HEK293 (cell line): ENCODE data around the gene TSPAN9.

Experiments
- CTCF ChIA-PET: fragments of 350-600 bp; formaldehyde crosslinking; extraction: SDS; loops from one replicate; lab custom pipeline; 2021; ENCODE audit warnings: antibody characterized with exemption; lab: Yijun Ruan, JAX
- POLR2A ChIA-PET: fragments of 300-600 bp; formaldehyde crosslinking; extraction: SDS; loops from one replicate; lab custom pipeline; 2020; ENCODE audit warnings: antibody characterized with exemption, inconsistent platforms; lab: Yijun Ruan, JAX
- H3K27ac ChIP-seq: fragments of 200-500 bp; sonication (Bioruptor generic); 2 replicates; pipeline ENCODE4 v1.5.1; 2014; ENCODE audit warnings: low read depth, low read length, control low read depth, inconsistent platforms; ENCODE audit errors: extremely low read depth
- H3K36me3 ChIP-seq, 2 experiments: fragments of 200-500 bp in 1 of 2; sonication (Bioruptor generic) in 1 of 2; 1 replicate in 1 of 2; 2 replicates in 1 of 2; pipeline ENCODE4 v1.5.1; 2014 to 2017; ENCODE audit warnings: inconsistent platforms in 2 of 2, low read length in 2 of 2; ENCODE audit not compliant: control insufficient read depth in 2 of 2, insufficient read depth in 1 of 2
- H3K4me1 ChIP-seq: fragments of 200-500 bp; sonication (Bioruptor generic); 2 replicates; pipeline ENCODE4 v1.5.1; 2014; ENCODE audit warnings: mild to moderate bottlenecking, low read length, inconsistent platforms; ENCODE audit not compliant: control insufficient read depth, insufficient read depth
- H3K4me3 ChIP-seq: 2 replicates; pipeline ENCODE4 v1.5.1; 2011; ENCODE audit warnings: low read depth, mild to moderate bottlenecking, control low read depth, low read length, moderate library complexity
- H3K9me3 ChIP-seq: fragments of 200-500 bp; sonication (Bioruptor generic); 2 replicates; pipeline ENCODE4 v1.5.1; 2014; ENCODE audit warnings: low read depth, low read length, inconsistent platforms; ENCODE audit not compliant: control insufficient read depth, insufficient read depth
- GLIS1 ChIP-seq: fragments of 450-650 bp; formaldehyde crosslinking; IDR thresholded peaks from 2 replicates; pipeline ENCODE4 v1.5.1; 2016; ENCODE audit warnings: missing biosample characterization, missing genetic modification characterization
- HOXC10 ChIP-seq: sonication (generic); formaldehyde crosslinking; IDR thresholded peaks from 2 replicates; pipeline ENCODE4 v1.8.1; 2023; ENCODE audit warnings: mild to moderate bottlenecking, missing genetic modification reagents
- KLF9 ChIP-seq: fragments of 450-650 bp; formaldehyde crosslinking; IDR thresholded peaks from 2 replicates; pipeline ENCODE4 v1.5.1; 2016; ENCODE audit warnings: missing biosample characterization, missing genetic modification characterization, low read depth
- PRDM1 ChIP-seq: fragments of 450-650 bp; formaldehyde crosslinking; IDR thresholded peaks from 2 replicates; pipeline ENCODE4; 2016; ENCODE audit warnings: missing biosample characterization, missing genetic modification characterization
- SCRT1 ChIP-seq: fragments of 450-650 bp; formaldehyde crosslinking; IDR thresholded peaks from 2 replicates; pipeline ENCODE4 v1.5.1; 2016; ENCODE audit warnings: missing biosample characterization, missing genetic modification characterization, borderline replicate concordance
- SCRT2 ChIP-seq: fragments of 450-650 bp; formaldehyde crosslinking; IDR thresholded peaks from 2 replicates; pipeline ENCODE4 v1.5.1; 2016; ENCODE audit warnings: missing biosample characterization, missing genetic modification characterization
- SP7 ChIP-seq: fragments of 450-650 bp; formaldehyde crosslinking; IDR thresholded peaks from 2 replicates; pipeline ENCODE4 v1.5.1; 2016; ENCODE audit warnings: missing biosample characterization, missing genetic modification characterization
- ZBTB7A ChIP-seq: fragments of 450-650 bp; formaldehyde crosslinking; IDR thresholded peaks from 2 replicates; pipeline ENCODE4 v1.5.1; 2016; ENCODE audit warnings: low read depth, missing biosample characterization, missing genetic modification characterization
- ZNF10 ChIP-seq: fragments of 450-650 bp; formaldehyde crosslinking; IDR thresholded peaks from 2 replicates; pipeline ENCODE4 v1.5.1; 2017; ENCODE audit warnings: missing biosample characterization, missing genetic modification characterization
- ZNF121 ChIP-seq: fragments of 450-650 bp; formaldehyde crosslinking; IDR thresholded peaks from 2 replicates; pipeline ENCODE4 v1.5.1; 2016; ENCODE audit warnings: missing biosample characterization, missing genetic modification characterization
- ZNF394 ChIP-seq: fragments of 450-650 bp; formaldehyde crosslinking; IDR thresholded peaks from 2 replicates; pipeline ENCODE4 v1.5.1; 2016; ENCODE audit warnings: missing biosample characterization, missing genetic modification characterization, mild to moderate bottlenecking, moderate library complexity, borderline replicate concordance
- ZNF510 ChIP-seq: fragments of 450-650 bp; formaldehyde crosslinking; IDR thresholded peaks from 2 replicates; pipeline ENCODE4 v1.5.1; 2018; ENCODE audit warnings: mild to moderate bottlenecking, missing genetic modification characterization, missing biosample characterization; ENCODE audit not compliant: insufficient replicate concordance
- ZNF529 ChIP-seq: fragments of 450-650 bp; formaldehyde crosslinking; IDR thresholded peaks from 2 replicates; pipeline ENCODE4 v1.5.1; 2017; ENCODE audit warnings: missing genetic modification characterization, missing biosample characterization; ENCODE audit not compliant: insufficient replicate concordance
- ZNF549 ChIP-seq: fragments of 450-650 bp; IDR thresholded peaks from 2 replicates; pipeline ENCODE4 v1.5.1; 2018; ENCODE audit warnings: missing biosample characterization, missing genetic modification characterization, mild to moderate bottlenecking, inconsistent platforms, moderate library complexity
- ZNF558 ChIP-seq: fragments of 450-650 bp; formaldehyde crosslinking; IDR thresholded peaks from 2 replicates; pipeline ENCODE4 v1.5.1; 2016; ENCODE audit warnings: missing biosample characterization, missing genetic modification characterization
- ZNF629 ChIP-seq: fragments of 450-650 bp; formaldehyde crosslinking; IDR thresholded peaks from 2 replicates; pipeline ENCODE4 v1.5.1; 2017; ENCODE audit warnings: missing biosample characterization, missing genetic modification characterization
- ZNF677 ChIP-seq: fragments of 450-650 bp; IDR thresholded peaks from 2 replicates; pipeline ENCODE4 v1.5.0; 2018; ENCODE audit warnings: missing biosample characterization, mild to moderate bottlenecking, missing genetic modification characterization, moderate library complexity
- ZSCAN16 ChIP-seq: fragments of 450-650 bp; formaldehyde crosslinking; IDR thresholded peaks from 2 replicates; pipeline ENCODE4 v1.5.1; 2016; ENCODE audit warnings: missing biosample characterization, missing genetic modification characterization
- TF ChIP-seq, protein P1 (sequence below): fragments of 450-650 bp; formaldehyde crosslinking; IDR thresholded peaks from 2 replicates; pipeline ENCODE4 v1.5.1; 2016; ENCODE audit warnings: missing biosample characterization, missing genetic modification characterization, low read depth

Gene TSPAN9

DNA sequence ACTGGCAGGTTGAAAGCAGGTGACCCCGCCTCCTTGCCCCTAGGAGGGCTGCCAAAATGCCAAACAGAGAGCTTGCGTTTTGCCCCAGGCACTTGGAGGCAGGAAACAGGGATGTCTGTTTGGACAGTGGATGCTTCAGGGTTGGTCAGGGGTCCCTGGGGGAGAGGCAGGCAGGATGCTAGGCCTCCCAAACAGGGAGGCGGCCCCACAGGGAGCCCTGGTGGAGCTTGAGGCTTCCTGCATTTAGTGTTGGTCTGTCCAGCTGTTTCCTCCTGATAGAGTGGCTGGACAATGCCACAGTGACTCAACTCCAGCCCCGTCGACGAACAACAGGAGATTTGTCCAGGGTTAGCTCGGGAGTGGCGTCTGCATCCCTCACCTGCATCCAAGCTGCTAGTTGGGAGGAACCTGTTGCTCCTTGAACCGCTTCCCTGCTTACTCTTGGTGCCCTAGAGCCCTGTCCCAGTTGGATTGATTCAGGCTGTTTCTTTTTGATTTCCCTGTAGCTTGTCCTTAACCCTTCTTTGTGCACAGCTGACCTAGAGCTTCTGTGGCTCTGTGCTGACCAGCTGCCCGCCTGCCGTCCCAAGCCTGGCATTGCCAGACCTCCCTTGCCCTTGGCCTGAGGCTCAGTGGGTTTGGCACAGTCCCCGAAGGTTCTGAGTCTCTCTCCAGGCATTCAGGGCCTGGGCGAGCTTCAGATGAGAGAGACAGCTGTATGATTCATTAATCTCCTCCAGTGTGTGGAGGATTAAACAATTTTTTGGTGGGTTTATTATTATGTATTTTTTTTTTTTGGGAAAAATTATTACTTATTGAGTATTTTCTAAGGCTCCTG is 45.9 kb downstream of the TSPAN9 start:
- POLR2A ChIA-PET, result interaction anchor here (1.4 kb wide), 1 partner anchor 25 kb away, joined by 4 read pairs; no protein-coding TSS in a partner anchor
- Histone ChIP-seq H3K9me3 (no peaks in the 10 kb centered on the region), H3K4me1 (no peaks in the 10 kb centered on the region), H3K36me3 (no peaks in the 10 kb centered on the region), H3K4me3 (no peak overlapping the region), H3K27ac (no peak overlapping the region)
- TF ChIP-seq ZNF394 (tag by site-specific recombination) (no peak), ZNF677 (tag by site-specific recombination) (no peak), ZNF629 (tag by site-specific recombination) (no peak), ZSCAN16 (tag by site-specific recombination) (no peak), SCRT1 (tag by site-specific recombination) (0 out of 2 replicates have a peak, but pooled peaks have one; percentile 18), GLIS1 (peak; percentile 54), ZNF549 (tag by site-specific recombination) (no peak), SCRT2 (peak; percentile 68)
- CTCF ChIA-PET, result interaction anchor here (0.6 to 3.5 kb wide), 6 partner anchors 9 to 1093 kb away, joined by 4 to 10 read pairs (median 4); no protein-coding TSS in a partner anchor

DNA sequence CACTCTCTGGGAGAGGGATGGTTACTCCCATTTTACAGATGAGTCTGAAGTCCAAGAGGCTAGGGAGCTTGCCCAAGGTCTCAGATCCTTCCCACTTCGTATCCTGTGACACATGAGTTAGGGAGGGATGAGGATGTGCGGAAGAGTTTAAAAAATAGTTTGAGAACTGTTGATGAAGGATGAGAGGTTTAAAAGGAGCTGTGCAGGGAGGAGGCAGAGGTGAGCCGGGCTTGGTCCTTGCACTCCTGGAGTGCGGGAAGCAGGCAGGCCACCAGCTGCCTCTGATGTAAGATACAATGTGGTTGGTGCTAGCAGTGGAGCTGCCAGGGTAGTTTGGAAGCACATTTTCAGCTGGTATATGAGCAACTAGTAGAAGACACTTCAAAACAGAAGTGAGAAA is 46.5 kb downstream of the TSPAN9 start:
- CTCF ChIA-PET, result interaction anchor here (0.6 to 3.5 kb wide), 6 partner anchors 9 to 151 kb away, joined by 3 to 10 read pairs (median 4); no protein-coding TSS in a partner anchor
- H3K4me3 ChIP-seq, result no peak overlapping the region
- POLR2A ChIA-PET, result no interaction called here

DNA sequence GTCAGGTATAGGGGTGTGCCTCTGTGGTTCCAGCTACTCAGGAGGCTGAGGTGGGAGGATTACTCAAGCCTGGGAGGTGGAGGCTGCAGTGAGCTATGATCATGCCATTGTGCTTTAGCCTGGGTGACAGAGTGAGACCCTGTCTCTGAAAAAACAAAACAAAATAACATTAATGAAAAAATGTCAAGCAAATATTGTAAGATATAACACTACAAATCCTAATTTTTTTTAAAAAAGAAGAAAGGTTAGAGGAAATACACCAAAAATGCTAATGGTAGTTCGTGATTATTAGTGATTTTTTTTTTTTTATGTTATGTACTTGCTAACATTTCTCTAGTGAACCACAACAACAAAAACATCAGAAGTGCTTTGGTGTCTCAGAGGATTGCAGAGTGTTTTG is 47.7 kb downstream of the TSPAN9 start:
- TF ChIP-seq SCRT2 (no peak), ZNF558 (tag by site-specific recombination) (peak; percentile 98)
- TF ChIP-seq, all 188 proteins: peak for 1
- H3K27ac ChIP-seq, result no peak overlapping the region
- no peak overlapping the region for H3K4me3 ChIP-seq
- no peaks in the 10 kb centered on the region for H3K9me3 ChIP-seq
- ChIA-PET CTCF (no interaction called here), POLR2A (no interaction called here)
- no peaks in the 10 kb centered on the region for H3K4me1 ChIP-seq
- no peaks in the 10 kb centered on the region for H3K36me3 ChIP-seq

More for the DNA sequence above, 46.5 kb downstream of the TSPAN9 start:
- Histone ChIP-seq H3K27ac (no peak overlapping the region), H3K9me3 (no peaks in the 10 kb centered on the region), H3K4me1 (no peaks in the 10 kb centered on the region), H3K36me3 (no peaks in the 10 kb centered on the region)
- no peak for TF ChIP-seq HOXC10
- no peak for TF ChIP-seq ZNF10
- TF ChIP-seq ZNF529, result no peak
- no peak for TF ChIP-seq PRDM1
- no peak for TF ChIP-seq ZNF510
- TF ChIP-seq SP7 (tag by site-specific recombination), result no peak
- 0 out of 2 replicates have a peak, but pooled peaks have one; percentile 16 for TF ChIP-seq GLIS1

DNA sequence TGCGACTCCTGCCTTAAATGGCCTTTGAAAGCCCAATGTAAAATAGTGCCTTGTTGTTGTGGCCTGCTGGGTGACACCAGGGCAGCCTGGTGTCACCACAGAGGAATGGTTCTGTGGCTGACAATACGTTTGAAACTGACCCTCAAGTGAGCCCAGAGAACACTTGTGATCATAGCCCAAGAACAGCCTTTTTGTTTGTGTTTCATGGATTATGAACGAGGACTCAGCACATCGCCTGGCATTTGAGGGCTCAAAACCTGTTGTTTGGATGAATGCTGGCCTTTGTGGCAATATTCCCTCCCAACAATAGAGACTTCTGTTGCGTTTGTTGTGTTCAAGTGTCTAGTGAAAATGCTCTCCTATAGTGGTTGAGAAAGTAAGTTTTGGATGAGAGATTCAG is 48.5 kb downstream of the TSPAN9 start:
- Histone ChIP-seq H3K4me3 (no peak overlapping the region), H3K36me3 (no peaks in the 10 kb centered on the region), H3K27ac (no peak overlapping the region), H3K4me1 (no peaks in the 10 kb centered on the region), H3K9me3 (no peaks in the 10 kb centered on the region)
- POLR2A ChIA-PET, result no interaction called here
- no peak for TF ChIP-seq KLF9
- CTCF ChIA-PET, result no interaction called here

DNA sequence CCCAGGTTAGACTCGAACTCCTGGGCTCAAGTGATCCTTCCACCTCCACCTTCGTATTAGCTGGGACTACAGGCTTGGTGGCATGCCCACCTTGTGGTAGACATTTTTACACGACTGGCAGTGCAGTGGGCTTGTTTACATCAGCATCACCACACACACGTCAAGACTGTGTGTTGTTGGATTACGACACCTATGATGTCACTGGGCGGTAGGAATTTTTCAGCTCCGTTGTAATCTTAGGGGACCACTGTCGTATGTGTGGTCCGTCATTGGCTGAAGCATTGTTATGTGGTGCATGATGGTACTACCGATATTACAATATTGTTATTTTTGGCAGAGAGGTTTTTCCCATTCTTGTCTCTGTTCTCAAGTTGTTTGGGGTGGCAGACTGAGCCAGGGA is 50.7 kb downstream of the TSPAN9 start:
- TF ChIP-seq ZBTB7A (no peak), ZNF121 (tag by site-specific recombination) (peak; percentile 58)
- TF ChIP-seq, protein P1, sequence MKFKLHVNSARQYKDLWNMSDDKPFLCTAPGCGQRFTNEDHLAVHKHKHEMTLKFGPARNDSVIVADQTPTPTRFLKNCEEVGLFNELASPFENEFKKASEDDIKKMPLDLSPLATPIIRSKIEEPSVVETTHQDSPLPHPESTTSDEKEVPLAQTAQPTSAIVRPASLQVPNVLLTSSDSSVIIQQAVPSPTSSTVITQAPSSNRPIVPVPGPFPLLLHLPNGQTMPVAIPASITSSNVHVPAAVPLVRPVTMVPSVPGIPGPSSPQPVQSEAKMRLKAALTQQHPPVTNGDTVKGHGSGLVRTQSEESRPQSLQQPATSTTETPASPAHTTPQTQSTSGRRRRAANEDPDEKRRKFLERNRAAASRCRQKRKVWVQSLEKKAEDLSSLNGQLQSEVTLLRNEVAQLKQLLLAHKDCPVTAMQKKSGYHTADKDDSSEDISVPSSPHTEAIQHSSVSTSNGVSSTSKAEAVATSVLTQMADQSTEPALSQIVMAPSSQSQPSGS (tag by site-specific recombination), result 0 out of 2 replicates have a peak, but pooled peaks have one; percentile 62

More for the DNA sequence above, 50.7 kb downstream of the TSPAN9 start:
- POLR2A ChIA-PET, result no interaction called here
- Histone ChIP-seq H3K36me3 (no peaks in the 10 kb centered on the region), H3K27ac (no peak overlapping the region), H3K4me1 (no peaks in the 10 kb centered on the region), H3K9me3 (no peaks in the 10 kb centered on the region), H3K4me3 (no peak overlapping the region)
- CTCF ChIA-PET, result interaction anchor here (0.7 to 2.0 kb wide), 5 partner anchors 12 to 148 kb away, joined by 3 to 7 read pairs (median 3); no protein-coding TSS in a partner anchor
